KBM-7 (cell line): ENCODE measurements around the gene SPEG.

Source experiments
- DNase-seq: peaks from one replicate; pipeline ENCODE4 v3.0.0-alpha.2; 2015
- in situ Hi-C: fragments of 300-500 bp; cut with MboI; formaldehyde crosslinking; loops from 2 replicates; pipeline ENCODE4 v1.14.3; 2020; ENCODE audit warnings: low sequenced_read_pairs, low pct_unique_long_range_greater_than_20kb, mixed read lengths

Gene SPEG

GRCh38 chr2:219502618-219503017 lies 68.0 kb downstream of the SPEG start:
- in situ Hi-C loops: no loop called here
- no peak for DNase-seq

DNA sequence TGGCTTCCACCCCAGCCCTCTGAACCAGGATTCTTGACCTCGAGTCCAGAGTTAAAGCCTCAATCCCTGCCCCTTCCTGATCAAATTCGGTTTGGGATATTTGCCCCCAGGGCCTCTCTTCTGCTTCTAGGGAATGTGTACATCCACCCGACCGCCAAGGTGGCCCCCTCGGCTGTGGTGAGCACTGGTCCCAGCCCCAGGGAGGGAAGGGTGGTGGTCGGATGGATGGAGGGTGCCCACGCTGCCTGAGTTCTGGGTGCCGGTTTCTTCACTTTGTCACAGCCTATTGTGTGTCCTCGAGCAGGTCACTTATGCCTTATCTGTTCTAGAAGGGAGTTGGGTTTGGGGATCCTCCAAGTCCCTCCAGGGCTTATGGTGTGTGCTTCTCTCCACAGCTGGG lies 70.9 kb downstream of the SPEG start:
- DNase-seq: no peak
- in situ Hi-C loops: no loop called here

- no peak for DNase-seq
- in situ Hi-C loops: no loop called here
Observed at GRCh38 chr2:219506153-219506801, 71.6 kb downstream of the SPEG start.

DNA sequence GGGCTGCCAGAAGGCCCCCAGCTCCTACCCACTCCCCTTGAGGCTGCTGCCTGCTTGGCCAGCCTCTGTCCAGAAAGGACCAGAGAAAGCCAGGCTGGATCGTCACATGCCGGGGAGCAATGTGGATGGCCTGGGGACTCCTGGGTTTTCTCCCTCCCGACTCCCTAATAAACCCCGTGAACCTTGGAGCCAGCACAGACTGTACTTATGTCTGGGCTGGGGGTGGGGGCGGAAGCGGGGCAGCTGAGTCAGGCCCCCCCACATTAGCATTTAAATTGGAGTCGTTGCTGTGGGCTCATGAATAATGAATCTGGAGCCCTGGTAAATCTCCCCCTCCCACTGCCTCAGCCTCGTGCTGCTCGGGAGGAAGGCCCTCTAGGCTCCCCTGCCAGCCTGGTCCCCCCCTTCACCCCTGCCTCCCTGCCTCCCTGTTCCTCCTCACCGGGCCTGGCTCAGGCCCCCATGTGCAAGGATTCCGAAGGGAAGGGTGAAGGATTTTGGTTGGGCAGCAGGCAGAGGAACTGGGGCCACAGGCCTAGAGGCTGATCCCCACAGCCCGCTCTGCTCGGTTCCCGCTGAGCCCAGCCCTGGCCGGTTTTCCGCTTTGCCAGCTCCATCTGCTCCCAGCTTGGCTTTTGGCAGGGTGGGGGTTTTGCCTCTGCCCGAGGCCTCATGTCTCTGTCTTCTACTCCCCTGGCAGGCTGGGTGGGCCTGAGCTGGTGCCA lies 72.3 kb downstream of the SPEG start:
- in situ Hi-C loops: no loop called here
- no peak for DNase-seq

GRCh38 chr2:219507581-219508443 lies 73.2 kb downstream of the SPEG start:
- DNase-seq: no peak
- in situ Hi-C loops: no loop called here

DNA sequence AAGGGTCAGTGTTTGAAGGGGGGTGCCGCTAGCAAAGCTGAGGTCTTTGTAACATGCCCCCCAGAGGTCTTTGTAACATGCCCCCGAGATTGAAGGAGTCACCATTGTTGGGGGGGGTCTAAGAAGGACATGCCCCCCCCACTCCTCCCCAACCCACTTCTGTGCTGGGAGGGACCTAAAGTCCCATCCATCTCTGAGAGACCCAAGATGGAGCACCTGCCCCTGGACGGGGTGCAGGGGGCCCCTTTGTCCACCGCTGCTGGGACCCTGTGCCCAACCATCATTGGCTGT lies 73.7 kb downstream of the SPEG start:
- no peak for DNase-seq
- in situ Hi-C loops: no loop called here

DNA sequence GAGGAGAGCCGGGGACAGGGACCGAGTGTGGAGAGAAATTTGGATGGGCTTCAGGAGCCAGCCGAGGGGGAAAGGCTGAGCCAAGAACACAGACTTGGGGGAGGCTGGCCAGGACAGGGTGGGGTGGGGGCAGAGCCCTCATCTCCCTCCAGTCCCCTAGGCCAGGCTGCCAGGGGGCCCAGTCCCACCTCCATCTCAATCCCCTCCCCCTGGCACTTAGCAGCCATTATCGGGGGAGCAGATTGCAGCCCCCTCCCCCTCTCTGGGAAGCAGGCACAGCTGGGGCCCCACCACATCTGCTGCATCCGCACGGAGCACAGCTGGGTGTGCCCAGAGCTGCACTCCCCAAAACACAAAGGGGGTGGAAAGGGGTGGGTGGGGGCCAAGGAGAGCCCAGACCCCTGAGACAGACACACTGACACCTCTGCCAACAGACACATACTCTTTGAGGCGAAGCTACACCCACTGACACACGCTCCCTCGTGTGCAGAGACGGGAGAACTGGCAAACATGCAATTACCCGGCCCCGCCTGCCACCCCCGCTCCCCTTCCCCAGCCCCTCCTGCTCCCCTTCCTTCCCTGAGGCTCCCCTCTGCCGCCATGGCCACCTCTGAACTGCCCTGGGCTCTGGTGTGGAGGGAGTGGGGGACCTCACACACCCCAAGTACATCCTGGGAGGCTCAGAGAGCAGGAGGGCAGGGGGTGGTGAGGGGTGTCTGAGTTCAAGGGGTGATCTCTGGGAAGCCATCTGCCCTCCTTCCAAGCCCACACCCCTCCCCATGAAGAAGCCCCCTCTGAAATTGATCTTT lies 74.5 kb downstream of the SPEG start:
- in situ Hi-C loops: no loop called here
- no peak for DNase-seq

DNA sequence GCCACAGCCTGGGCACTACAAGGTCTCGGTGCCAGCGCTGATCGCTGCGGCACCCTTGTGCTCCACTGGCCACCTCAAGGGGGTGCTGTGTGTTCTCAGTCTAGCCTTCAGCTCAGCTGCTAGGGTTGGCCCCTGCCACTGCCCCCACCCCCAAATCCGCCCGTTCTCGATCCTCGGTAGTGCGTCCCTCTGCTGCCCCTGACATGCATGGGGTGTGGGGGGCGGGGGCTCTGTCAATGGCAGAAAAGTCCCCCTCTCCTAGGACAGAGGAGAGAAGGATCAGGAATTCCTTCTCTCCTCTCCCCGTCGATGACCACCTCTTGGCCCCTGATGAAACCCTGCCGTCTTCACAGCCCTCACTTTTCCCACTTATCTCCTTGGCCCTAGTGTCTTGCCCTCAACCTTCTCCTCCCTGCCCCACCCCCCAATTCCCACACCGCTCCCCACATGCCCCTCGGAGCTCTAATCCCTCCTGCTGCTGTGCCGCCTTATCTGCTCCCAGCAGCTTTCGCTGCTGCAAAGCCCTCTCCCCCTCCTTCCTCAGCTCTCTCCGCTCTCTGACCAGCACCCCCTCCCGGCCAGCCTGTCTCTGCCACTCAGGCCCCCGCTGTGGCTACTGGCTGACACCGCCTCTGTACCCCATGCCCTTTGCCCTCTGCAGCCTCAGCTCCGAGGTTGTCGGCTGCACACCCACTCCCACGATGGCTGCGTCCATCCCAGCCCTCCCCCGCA lies 75.3 kb downstream of the SPEG start:
- in situ Hi-C loops: no loop called here
- peak; percentile 66 for DNase-seq

DNA sequence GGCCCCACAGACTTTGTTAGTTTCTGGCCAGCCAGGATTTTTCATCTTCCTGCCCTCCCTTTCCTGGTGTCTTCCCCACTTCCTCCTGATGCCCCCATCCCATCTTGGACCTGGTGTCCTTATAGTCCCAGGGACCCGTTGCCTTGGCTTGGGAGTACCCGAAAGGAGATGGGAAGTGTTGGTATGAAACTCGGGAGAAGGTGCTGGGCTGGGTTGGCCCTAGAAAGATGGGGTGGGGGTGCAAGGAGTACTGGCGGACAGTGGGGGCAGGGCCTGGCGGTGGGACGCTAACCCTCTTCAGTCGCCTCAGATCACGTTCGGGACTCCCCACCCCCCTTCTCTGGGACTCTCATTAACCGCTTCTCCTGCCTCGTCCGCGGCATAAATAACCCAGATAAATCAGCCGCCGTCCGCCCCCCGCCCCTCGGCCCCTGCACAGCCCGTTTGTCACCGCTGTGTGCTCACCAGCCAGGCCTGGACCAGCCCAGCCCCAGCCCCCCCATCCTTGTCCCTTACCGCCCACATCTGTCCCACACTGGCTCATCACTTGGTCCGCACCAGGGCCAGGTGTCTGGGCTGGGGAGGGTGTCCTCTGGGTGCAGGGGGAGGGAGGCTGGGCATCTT lies 76.0 kb downstream of the SPEG start:
- in situ Hi-C loops: no loop called here
- DNase-seq: no peak

DNA sequence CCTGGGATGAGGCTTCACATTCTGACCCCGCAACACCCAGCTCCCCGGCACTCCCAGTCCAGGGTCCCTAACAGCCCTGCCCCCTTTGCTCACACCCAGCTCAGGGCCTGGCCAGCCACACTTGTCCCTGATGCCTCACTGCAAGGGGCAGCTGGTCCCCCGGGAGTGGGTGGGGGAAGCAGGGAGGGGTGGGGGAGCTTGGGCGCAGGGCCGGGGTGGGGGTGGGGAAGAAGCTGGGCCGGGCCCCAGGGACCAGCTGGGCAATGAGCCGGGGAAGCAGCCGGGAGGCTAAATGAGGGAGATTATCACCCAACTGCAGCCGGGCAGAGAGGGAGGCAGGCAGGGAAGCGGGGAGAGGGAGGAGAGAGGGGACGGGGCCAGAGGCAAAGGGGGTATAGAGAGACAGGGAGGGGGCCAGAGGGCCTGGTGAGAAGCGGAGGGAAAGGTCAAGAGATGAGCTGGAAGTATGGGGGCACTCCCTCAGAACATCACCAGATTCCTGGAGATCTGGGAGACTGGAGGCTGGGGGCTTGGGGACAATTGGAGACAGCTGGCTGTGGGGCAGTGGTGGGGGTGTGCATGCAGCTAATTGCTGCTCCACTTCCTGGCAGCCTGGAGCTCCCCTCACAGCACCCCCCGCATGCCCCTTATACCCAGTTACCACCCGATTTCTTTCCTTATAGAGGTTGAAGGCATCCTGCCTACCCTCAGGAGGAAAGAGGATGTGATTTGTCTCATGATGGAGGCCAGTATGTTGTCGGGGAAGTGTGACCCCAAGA lies 77.1 kb downstream of the SPEG start:
- in situ Hi-C loops: no loop called here

GRCh38 chr2:219512524-219513216 lies 78.0 kb downstream of the SPEG start:
- no peak for DNase-seq
- in situ Hi-C loops: no loop called here

More for the DNA sequence above, 77.1 kb downstream of the SPEG start:
- no peak for DNase-seq

DNA sequence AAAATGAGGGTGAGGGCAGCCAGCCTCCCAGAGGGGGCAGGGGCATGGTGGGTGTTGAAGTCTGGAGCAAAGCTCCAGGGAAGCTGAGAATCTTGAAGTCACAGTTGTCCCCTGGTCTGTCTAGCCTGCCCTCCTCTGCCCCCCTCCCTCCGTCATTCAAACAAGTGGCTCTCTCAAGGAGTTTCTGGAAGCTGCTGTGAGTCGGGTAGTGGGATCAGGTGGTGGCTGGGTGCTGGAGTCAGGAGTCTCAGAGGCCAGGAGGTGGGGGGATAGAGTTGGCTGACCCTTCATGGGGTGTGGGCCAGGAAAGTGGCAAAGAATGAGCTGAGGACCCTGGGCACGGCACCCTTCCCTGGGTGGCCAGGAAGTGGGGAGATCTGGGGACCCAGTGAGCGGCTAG lies 79.1 kb downstream of the SPEG start:
- in situ Hi-C loops: no loop called here
- no peak for DNase-seq

- in situ Hi-C loops: no loop called here
- peak; percentile 85 for DNase-seq
Observed at GRCh38 chr2:219514196-219514761, 79.6 kb downstream of the SPEG start, which contains the start of gene ASIC4. Gene ASIC4 (plus strand): TSS chr2:219514482. CDS start chr2:219514725, 243 bp downstream.

DNA sequence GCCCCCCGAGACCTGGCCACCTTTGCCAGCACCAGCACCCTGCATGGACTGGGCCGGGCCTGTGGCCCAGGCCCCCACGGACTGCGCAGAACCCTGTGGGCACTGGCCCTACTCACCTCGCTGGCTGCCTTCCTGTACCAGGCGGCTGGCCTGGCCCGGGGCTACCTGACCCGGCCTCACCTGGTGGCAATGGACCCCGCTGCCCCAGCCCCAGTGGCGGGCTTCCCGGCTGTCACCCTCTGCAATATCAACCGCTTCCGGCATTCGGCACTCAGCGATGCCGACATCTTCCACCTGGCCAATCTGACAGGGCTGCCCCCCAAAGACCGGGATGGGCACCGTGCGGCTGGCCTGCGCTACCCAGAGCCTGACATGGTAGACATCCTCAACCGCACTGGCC lies 80.2 kb downstream of the SPEG start:
- in situ Hi-C loops: no loop called here
- DNase-seq: no peak

- no peak for DNase-seq
- in situ Hi-C loops: no loop called here
Observed at GRCh38 chr2:219515874-219516629, 81.4 kb downstream of the SPEG start.

DNA sequence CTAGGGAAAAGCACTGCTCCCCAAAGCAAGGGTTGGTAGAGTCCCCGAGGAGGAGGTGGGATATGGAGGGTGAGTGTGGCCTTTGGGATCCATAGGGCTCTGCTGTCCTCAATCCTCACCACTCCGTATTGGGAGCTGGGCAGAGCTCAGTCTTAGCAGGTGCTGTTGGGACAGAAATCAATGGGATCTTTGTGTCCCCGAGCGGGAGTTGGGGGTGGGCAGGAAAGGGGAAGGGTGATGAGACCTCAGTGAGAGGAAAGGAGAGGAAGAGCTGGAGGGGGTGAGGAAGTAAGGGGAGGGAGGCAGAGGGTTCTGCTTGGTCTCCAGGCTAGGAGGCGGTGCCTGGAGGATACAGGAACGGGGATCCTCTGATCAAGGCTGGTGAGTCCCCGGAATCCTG lies 82.2 kb downstream of the SPEG start:
- in situ Hi-C loops: no loop called here
- no peak for DNase-seq
